Measurements from ENCODE around the gene SLC8A2. TPM values are rescaled to one million over a fixed set of nuclear protein-coding genes. Genes with fewer than 3 reads are reported as not detected.

SLC8A2 gene
- polyA plus RNA-seq, 1 donor (not counting 4 experiments of a cell fraction or from before 2014, with no cell fraction given): 0.17 TPM

DNA sequence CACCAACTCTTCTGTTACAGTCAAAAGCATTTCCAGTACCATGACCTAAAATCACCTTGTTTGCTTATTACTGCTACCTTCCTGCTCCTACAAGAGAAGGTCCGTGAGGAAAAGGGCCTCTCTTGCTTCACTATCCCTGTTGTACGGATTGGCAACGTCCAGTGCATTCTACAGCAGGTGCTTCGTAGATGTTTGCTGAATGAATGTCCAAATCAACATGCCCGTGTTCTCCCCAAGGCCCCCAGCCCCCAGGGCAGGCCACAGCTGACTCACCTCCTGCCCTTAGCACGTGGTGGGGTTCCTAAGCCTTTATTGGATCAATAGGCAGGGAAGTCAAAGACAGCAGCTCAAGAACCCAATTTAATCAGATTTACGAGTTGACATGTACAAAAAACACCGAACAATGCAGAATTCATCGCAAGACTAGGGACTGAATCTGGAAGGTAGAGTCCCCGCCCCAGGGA is 48.7 kb upstream of the SLC8A2 start:
- H3K27ac ChIP-seq (ENCODE audit: control insufficient read depth, insufficient read depth, low read length): no peak overlapping the region
- no peaks in the 10 kb centered on the region for H3K9me3 ChIP-seq (ENCODE audit: control insufficient read depth, low read depth, low read length)
- TF ChIP-seq, protein P1, sequence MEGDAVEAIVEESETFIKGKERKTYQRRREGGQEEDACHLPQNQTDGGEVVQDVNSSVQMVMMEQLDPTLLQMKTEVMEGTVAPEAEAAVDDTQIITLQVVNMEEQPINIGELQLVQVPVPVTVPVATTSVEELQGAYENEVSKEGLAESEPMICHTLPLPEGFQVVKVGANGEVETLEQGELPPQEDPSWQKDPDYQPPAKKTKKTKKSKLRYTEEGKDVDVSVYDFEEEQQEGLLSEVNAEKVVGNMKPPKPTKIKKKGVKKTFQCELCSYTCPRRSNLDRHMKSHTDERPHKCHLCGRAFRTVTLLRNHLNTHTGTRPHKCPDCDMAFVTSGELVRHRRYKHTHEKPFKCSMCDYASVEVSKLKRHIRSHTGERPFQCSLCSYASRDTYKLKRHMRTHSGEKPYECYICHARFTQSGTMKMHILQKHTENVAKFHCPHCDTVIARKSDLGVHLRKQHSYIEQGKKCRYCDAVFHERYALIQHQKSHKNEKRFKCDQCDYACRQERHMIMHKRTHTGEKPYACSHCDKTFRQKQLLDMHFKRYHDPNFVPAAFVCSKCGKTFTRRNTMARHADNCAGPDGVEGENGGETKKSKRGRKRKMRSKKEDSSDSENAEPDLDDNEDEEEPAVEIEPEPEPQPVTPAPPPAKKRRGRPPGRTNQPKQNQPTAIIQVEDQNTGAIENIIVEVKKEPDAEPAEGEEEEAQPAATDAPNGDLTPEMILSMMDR (optimal IDR thresholded peaks at IDR 0.05 in 1 of 3, IDR thresholded peaks at IDR 0.05 in 1 of 3, conservative IDR thresholded peaks at IDR 0.05 in 1 of 3; ENCODE audit: extremely low read depth in 1 of 3, insufficient read depth in 2 of 3, low read length in 3 of 3): no peak
- no peak for TF ChIP-seq EZH2 (IDR thresholded peaks at IDR 0.05; ENCODE audit: low read length)
- no peak for DNase-seq (ENCODE audit: low read depth, low spot score)
- no peak overlapping the region for H2AFZ ChIP-seq (ENCODE audit: control insufficient read depth, low read length)
- no peaks in the 10 kb centered on the region for H3K79me2 ChIP-seq (ENCODE audit: control insufficient read depth, insufficient read depth, low read length)
- peaks cover 14% of the 10 kb centered on the region for H3K27me3 ChIP-seq (ENCODE audit: control insufficient read depth, extremely low read depth, insufficient read depth, low read length)
- H3K36me3 ChIP-seq (ENCODE audit: control insufficient read depth in 2 of 2, extremely low read depth in 1 of 2, insufficient read depth in 2 of 2, low read length in 2 of 2): no peaks in the 10 kb centered on the region
- dilution Hi-C loops (cut with MboI; ENCODE audit: extremely low pct_ligation_motif_present, low sequenced_read_pairs): no loop called here
- FAIRE-seq: no peak
- no peaks in the 10 kb centered on the region for H3K9me1 ChIP-seq (ENCODE audit: control insufficient read depth, extremely low read depth, insufficient read depth, low read length)
- no peak overlapping the region for H3K4me2 ChIP-seq (ENCODE audit: control insufficient read depth, extremely low read depth, insufficient read depth, low read depth, low read length)
- H3K9ac ChIP-seq (ENCODE audit: control insufficient read depth, extremely low read depth, insufficient read depth, low read length): no peak overlapping the region
- H3K4me3 ChIP-seq (ENCODE audit: control insufficient read depth in 2 of 3, extremely low read depth in 1 of 3, insufficient read depth in 2 of 3, low read depth in 1 of 3, low read length in 3 of 3): no peak overlapping the region
- H4K20me1 ChIP-seq (ENCODE audit: control insufficient read depth, extremely low read depth, insufficient read depth, low read length): no peaks in the 10 kb centered on the region
- peaks cover 4% of the 10 kb centered on the region for H3K4me1 ChIP-seq (ENCODE audit: control insufficient read depth, extremely low read depth, insufficient read depth, low read length)

DNA sequence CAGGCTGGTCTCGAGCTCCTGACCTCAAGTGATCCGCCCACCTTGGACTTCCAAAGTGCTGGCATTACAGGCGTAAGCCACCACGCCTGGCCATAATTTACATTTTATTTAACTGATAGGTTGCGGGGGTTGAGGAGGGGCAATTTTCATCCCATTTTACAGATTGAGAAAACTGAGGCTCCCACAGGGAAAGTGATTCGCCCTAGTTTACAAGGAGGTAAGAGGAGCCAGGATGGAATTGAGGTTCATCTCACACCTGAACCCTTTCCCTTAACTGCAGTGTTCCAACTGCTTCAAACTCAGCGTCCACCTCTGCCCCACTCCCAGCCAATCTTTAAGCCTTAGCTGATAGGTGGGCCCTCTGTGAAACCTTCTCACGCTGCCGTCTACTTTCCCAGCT is 47.2 kb upstream of the SLC8A2 start:
- FAIRE-seq: no peak
- dilution Hi-C loops (cut with MboI; ENCODE audit: extremely low pct_ligation_motif_present, low sequenced_read_pairs): no loop called here
- H4K20me1 ChIP-seq (ENCODE audit: control insufficient read depth, extremely low read depth, insufficient read depth, low read length): no peaks in the 10 kb centered on the region

More for the DNA sequence above, 47.2 kb upstream of the SLC8A2 start:
- H3K4me1 ChIP-seq (ENCODE audit: control insufficient read depth, extremely low read depth, insufficient read depth, low read length): peaks cover 4% of the 10 kb centered on the region
- H3K36me3 ChIP-seq (ENCODE audit: control insufficient read depth in 2 of 2, extremely low read depth in 1 of 2, insufficient read depth in 2 of 2, low read length in 2 of 2): no peaks in the 10 kb centered on the region
- no peak overlapping the region for H3K4me2 ChIP-seq (ENCODE audit: control insufficient read depth, extremely low read depth, insufficient read depth, low read depth, low read length)
- peaks cover 14% of the 10 kb centered on the region for H3K27me3 ChIP-seq (ENCODE audit: control insufficient read depth, extremely low read depth, insufficient read depth, low read length)
- no peak overlapping the region for H3K27ac ChIP-seq (ENCODE audit: control insufficient read depth, insufficient read depth, low read length)
- DNase-seq (ENCODE audit: low read depth, low spot score): no peak
- no peaks in the 10 kb centered on the region for H3K9me3 ChIP-seq (ENCODE audit: control insufficient read depth, low read depth, low read length)
- H3K9me1 ChIP-seq (ENCODE audit: control insufficient read depth, extremely low read depth, insufficient read depth, low read length): no peaks in the 10 kb centered on the region
- no peak overlapping the region for H3K9ac ChIP-seq (ENCODE audit: control insufficient read depth, extremely low read depth, insufficient read depth, low read length)
- H3K79me2 ChIP-seq (ENCODE audit: control insufficient read depth, insufficient read depth, low read length): peaks cover 10% of the 10 kb centered on the region
- H3K4me3 ChIP-seq (ENCODE audit: control insufficient read depth in 2 of 3, extremely low read depth in 1 of 3, insufficient read depth in 2 of 3, low read depth in 1 of 3, low read length in 3 of 3): no peak overlapping the region
- H2AFZ ChIP-seq (ENCODE audit: control insufficient read depth, low read length): no peak overlapping the region
- TF ChIP-seq EZH2 (IDR thresholded peaks at IDR 0.05; ENCODE audit: low read length): no peak
- TF ChIP-seq, protein P1 (optimal IDR thresholded peaks at IDR 0.05 in 1 of 3, IDR thresholded peaks at IDR 0.05 in 1 of 3, conservative IDR thresholded peaks at IDR 0.05 in 1 of 3; ENCODE audit: extremely low read depth in 1 of 3, insufficient read depth in 2 of 3, low read length in 3 of 3): no peak
